Stimulated activated naive B cell treated with anti-CD40 and anti-IgM and Interleukin-4, amounts not matched to agents 10 μg/mL and 1 μg/mL and 100 μg/mL, for 72 hours (primary cell): ENCODE measurements around the gene ZSCAN12.
"Not testable (repeated sequence)": the region's sequence is repeated elsewhere in the genome, so short reads cannot be mapped to it uniquely, and the experiment has no call there.

ENCODE experiments used
- ATAC-seq, 2 donors: fragments of 150-1000 bp; cut with Tn5 transposase; replicated peaks; 2 replicates each; pipeline ENCODE4 v1.10.0; 2021; ENCODE audit warnings: moderate library complexity in 1 of 2
- DNase-seq: peaks from one replicate; pipeline ENCODE4 v3.0.0; 2021
- H3K27ac Mint-ChIP-seq: one replicate; pipeline ENCODE4 v1.8.0; 2022; ENCODE audit warnings: mild to moderate bottlenecking, mixed read lengths
- H3K27me3 Mint-ChIP-seq, 2 donors: one replicate each; pipeline ENCODE4 v1.8.0; 2022; ENCODE audit warnings: mixed read lengths in 2 of 2
- H3K36me3 Mint-ChIP-seq, 2 donors: one replicate each; pipeline ENCODE4 v1.8.0; 2022; ENCODE audit warnings: mixed read lengths in 2 of 2, mild to moderate bottlenecking in 1 of 2
- H3K4me1 Mint-ChIP-seq, 2 donors: one replicate each; pipeline ENCODE4 v1.8.0; 2022; ENCODE audit warnings: mixed read lengths in 2 of 2, mild to moderate bottlenecking in 1 of 2
- H3K4me3 Mint-ChIP-seq, 2 donors: one replicate each; pipeline ENCODE4 v1.8.0; 2022; ENCODE audit warnings: mild to moderate bottlenecking in 2 of 2, mixed read lengths in 2 of 2, moderate library complexity in 1 of 2
- H3K9me3 Mint-ChIP-seq, 2 donors: one replicate each; pipeline ENCODE4 v1.8.0; 2022; ENCODE audit warnings: mixed read lengths in 2 of 2, mild to moderate bottlenecking in 1 of 2

Gene ZSCAN12

GRCh38 chr6:28413681-28414080 is 14.1 kb upstream of the ZSCAN12 start:
- H3K27me3 Mint-ChIP-seq = peaks cover 26 to 32% of the 10 kb centered on the region in 2 donors
- peaks cover 0 to 6% of the 10 kb centered on the region in 2 donors for H3K36me3 Mint-ChIP-seq
- DNase-seq = no peak
- no peak overlapping the region for H3K27ac Mint-ChIP-seq
- no peak for ATAC-seq
- H3K9me3 Mint-ChIP-seq = peaks cover 0 to 1% of the 10 kb centered on the region in 2 donors
- H3K4me3 Mint-ChIP-seq = no peak overlapping the region
- H3K4me1 Mint-ChIP-seq = no peaks in the 10 kb centered on the region

GRCh38 chr6:28410767-28411166 is 11.2 kb upstream of the ZSCAN12 start:
- Mint-ChIP-seq H3K4me1 (no peaks in the 10 kb centered on the region), H3K9me3 (peaks cover 0 to 1% of the 10 kb centered on the region in 2 donors), H3K27me3 (peaks cover 42 to 48% of the 10 kb centered on the region in 2 donors), H3K36me3 (peaks cover 0 to 6% of the 10 kb centered on the region in 2 donors), H3K4me3 (no peak overlapping the region), H3K27ac (no peak overlapping the region)
- DNase-seq (no peak), ATAC-seq (no peak)

GRCh38 chr6:28408076-28408802 is 8.7 kb upstream of the ZSCAN12 start:
- Mint-ChIP-seq H3K27me3 (peaks cover 51 to 54% of the 10 kb centered on the region in 2 donors), H3K27ac (no peak overlapping the region), H3K4me1 (no peaks in the 10 kb centered on the region), H3K9me3 (peaks cover 0 to 1% of the 10 kb centered on the region in 2 donors), H3K36me3 (peaks cover 0 to 9% of the 10 kb centered on the region in 2 donors), H3K4me3 (no peak overlapping the region)
- no peak for ATAC-seq
- no peak for DNase-seq

- H3K9me3 Mint-ChIP-seq = peaks cover 0 to 1% of the 10 kb centered on the region in 2 donors
- no peak for DNase-seq
- peaks cover 0 to 9% of the 10 kb centered on the region in 2 donors for H3K36me3 Mint-ChIP-seq
- H3K4me3 Mint-ChIP-seq = no peak overlapping the region
- H3K27me3 Mint-ChIP-seq = peaks cover 53 to 54% of the 10 kb centered on the region in 2 donors
- peak; percentile 16 to 23 for ATAC-seq
- no peaks in the 10 kb centered on the region for H3K4me1 Mint-ChIP-seq
- no peak overlapping the region for H3K27ac Mint-ChIP-seq
Observed at GRCh38 chr6:28407401-28407800, 7.9 kb upstream of the ZSCAN12 start.

- peaks cover 41 to 48% of the 10 kb centered on the region in 2 donors for H3K27me3 Mint-ChIP-seq
- H3K9me3 Mint-ChIP-seq, H3K27ac Mint-ChIP-seq, H3K36me3 Mint-ChIP-seq, H3K4me3 Mint-ChIP-seq, ATAC-seq, H3K4me1 Mint-ChIP-seq, DNase-seq: not testable (repeated sequence)
Observed at GRCh38 chr6:28403923-28404322, 4.4 kb upstream of the ZSCAN12 start.

- H3K4me3 Mint-ChIP-seq = no peak overlapping the region
- peaks cover 31 to 42% of the 10 kb centered on the region in 2 donors for H3K27me3 Mint-ChIP-seq
- peaks cover 5 to 19% of the 10 kb centered on the region in 2 donors for H3K4me1 Mint-ChIP-seq
- H3K9me3 Mint-ChIP-seq = no peaks in the 10 kb centered on the region
- ATAC-seq (no peak), DNase-seq (no peak)
- peaks cover 9 to 15% of the 10 kb centered on the region in 2 donors for H3K36me3 Mint-ChIP-seq
- H3K27ac Mint-ChIP-seq = no peak overlapping the region
Observed at GRCh38 chr6:28402197-28402596, 2.6 kb upstream of the ZSCAN12 start.

- no peak for ATAC-seq
Observed at GRCh38 chr6:28401172-28401571, 1.6 kb upstream of the ZSCAN12 start.

GRCh38 chr6:28400122-28400451 is 540 bp upstream of the ZSCAN12 start:
- Mint-ChIP-seq H3K36me3 (peaks cover 29 to 35% of the 10 kb centered on the region in 2 donors), H3K4me3 (peak overlapping the region; percentile 94), H3K27me3 (peaks cover 22 to 30% of the 10 kb centered on the region in 2 donors), H3K27ac (peak overlapping the region; percentile 97), H3K9me3 (no peaks in the 10 kb centered on the region), H3K4me1 (peaks cover 24 to 40% of the 10 kb centered on the region in 2 donors)
- no peak for DNase-seq
- ATAC-seq = no peak

More at GRCh38 chr6:28401172-28401571, 1.6 kb upstream of the ZSCAN12 start:
- peaks cover 14 to 29% of the 10 kb centered on the region in 2 donors for H3K4me1 Mint-ChIP-seq
- DNase-seq = no peak
- peaks cover 19 to 24% of the 10 kb centered on the region in 2 donors for H3K36me3 Mint-ChIP-seq
- no peak overlapping the region for H3K4me3 Mint-ChIP-seq
- H3K9me3 Mint-ChIP-seq = no peaks in the 10 kb centered on the region
- peaks cover 26 to 36% of the 10 kb centered on the region in 2 donors for H3K27me3 Mint-ChIP-seq
- no peak overlapping the region for H3K27ac Mint-ChIP-seq

- Mint-ChIP-seq H3K27me3 (peaks cover 0 to under 1% of the 10 kb centered on the region in 2 donors), H3K4me3 (no peak overlapping the region), H3K4me1 (peaks cover 27 to 47% of the 10 kb centered on the region in 2 donors), H3K36me3 (peaks cover 48 to 64% of the 10 kb centered on the region in 2 donors), H3K27ac (no peak overlapping the region), H3K9me3 (no peaks in the 10 kb centered on the region)
- DNase-seq (no peak), ATAC-seq (no peak)
Observed at GRCh38 chr6:28395918-28396317, 3.6 kb downstream of the ZSCAN12 start.

GRCh38 chr6:28393912-28394662 is 5.5 kb downstream of the ZSCAN12 start:
- Mint-ChIP-seq H3K27ac (no peak overlapping the region), H3K27me3 (no peaks in the 10 kb centered on the region), H3K36me3 (peaks cover 58 to 77% of the 10 kb centered on the region in 2 donors), H3K4me1 (peaks cover 27 to 39% of the 10 kb centered on the region in 2 donors), H3K4me3 (no peak overlapping the region), H3K9me3 (no peaks in the 10 kb centered on the region)
- DNase-seq (no peak), ATAC-seq (no peak)

GRCh38 chr6:28390688-28391087 is 8.9 kb downstream of the ZSCAN12 start:
- H3K27me3 Mint-ChIP-seq = no peaks in the 10 kb centered on the region
- no peak overlapping the region for H3K27ac Mint-ChIP-seq
- no peaks in the 10 kb centered on the region for H3K9me3 Mint-ChIP-seq
- no peak overlapping the region for H3K4me3 Mint-ChIP-seq
- H3K4me1 Mint-ChIP-seq = peaks cover 9 to 13% of the 10 kb centered on the region in 2 donors
- DNase-seq (no peak), ATAC-seq (no peak)
- H3K36me3 Mint-ChIP-seq = peaks cover 49 to 79% of the 10 kb centered on the region in 2 donors

GRCh38 chr6:28384143-28384533 is 15.4 kb downstream of the ZSCAN12 start:
- Mint-ChIP-seq H3K36me3 (peaks cover 45 to 64% of the 10 kb centered on the region in 2 donors), H3K27ac (no peak overlapping the region), H3K9me3 (peaks cover 0 to 6% of the 10 kb centered on the region in 2 donors), H3K27me3 (no peaks in the 10 kb centered on the region), H3K4me3 (no peak overlapping the region), H3K4me1 (peaks cover 15 to 34% of the 10 kb centered on the region in 2 donors)
- DNase-seq (no peak), ATAC-seq (no peak)

- no peaks in the 10 kb centered on the region for H3K27me3 Mint-ChIP-seq
- DNase-seq = peak; percentile 94
- H3K27ac Mint-ChIP-seq = peak overlapping the region; percentile 99
- peak; percentile 98 to 99 for ATAC-seq
- peaks cover 44 to 59% of the 10 kb centered on the region in 2 donors for H3K36me3 Mint-ChIP-seq
- H3K4me3 Mint-ChIP-seq = peak overlapping the region; percentile 92 to 95
- peaks cover 14 to 34% of the 10 kb centered on the region in 2 donors for H3K4me1 Mint-ChIP-seq
- peaks cover 0 to 6% of the 10 kb centered on the region in 2 donors for H3K9me3 Mint-ChIP-seq
Observed at GRCh38 chr6:28383235-28384142, 16.1 kb downstream of the ZSCAN12 start.

GRCh38 chr6:28380381-28380780 is 19.2 kb downstream of the ZSCAN12 start:
- Mint-ChIP-seq H3K9me3 (peaks cover 0 to 8% of the 10 kb centered on the region in 2 donors), H3K36me3 (peaks cover 36 to 42% of the 10 kb centered on the region in 2 donors), H3K27ac (no peak overlapping the region), H3K4me1 (peaks cover 16 to 34% of the 10 kb centered on the region in 2 donors), H3K4me3 (no peak overlapping the region), H3K27me3 (no peaks in the 10 kb centered on the region)
- ATAC-seq (no peak), DNase-seq (no peak)
